Ammon's horn (tissue), 1 donor: ENCODE measurements around the gene OPA3.

Experiments
- DNase-seq: peaks from one replicate; pipeline ENCODE4 v3.0.0-alpha.2; 2016; ENCODE audit warnings: low spot score

OPA3 gene

GRCh38 chr19:45598267-45599001 lies 13.8 kb upstream of the OPA3 start:
- no peak for DNase-seq

GRCh38 chr19:45597425-45598111 lies 13.0 kb upstream of the OPA3 start:
- DNase-seq: no peak

- DNase-seq: no peak
These were observed 11.2 kb upstream of the OPA3 start for GRCh38 chr19:45595814-45596213.

GRCh38 chr19:45593520-45593919 lies 8.9 kb upstream of the OPA3 start:
- DNase-seq: no peak

- DNase-seq: no peak
These were observed 7.8 kb upstream of the OPA3 start for GRCh38 chr19:45592366-45592765.

GRCh38 chr19:45591638-45592005 lies 7.0 kb upstream of the OPA3 start:
- DNase-seq: no peak

- DNase-seq: no peak
These were observed 6.5 kb upstream of the OPA3 start for GRCh38 chr19:45591004-45591637.

GRCh38 chr19:45590300-45591003 lies 5.8 kb upstream of the OPA3 start:
- DNase-seq: no peak

- no peak for DNase-seq
These were observed 5.2 kb upstream of the OPA3 start for GRCh38 chr19:45589768-45590167.

GRCh38 chr19:45587873-45588272 lies 3.3 kb upstream of the OPA3 start:
- no peak for DNase-seq

- DNase-seq: no peak
These were observed 566 bp upstream of the OPA3 start for GRCh38 chr19:45585158-45585577.

GRCh38 chr19:45581576-45581975 lies 3.0 kb downstream of the OPA3 start:
- DNase-seq: no peak

- DNase-seq: peak; percentile 28
These were observed 5.7 kb downstream of the OPA3 start for GRCh38 chr19:45578861-45579260.

- DNase-seq: peak; percentile 17
These were observed 7.3 kb downstream of the OPA3 start for GRCh38 chr19:45577111-45577905.

GRCh38 chr19:45576682-45577081 lies 7.9 kb downstream of the OPA3 start:
- DNase-seq: no peak

GRCh38 chr19:45575216-45575615 lies 9.4 kb downstream of the OPA3 start:
- DNase-seq: no peak

GRCh38 chr19:45574526-45574925 lies 10.1 kb downstream of the OPA3 start:
- DNase-seq: no peak

- DNase-seq: no peak
These were observed 13.0 kb downstream of the OPA3 start for GRCh38 chr19:45571457-45572220.

GRCh38 chr19:45569619-45570421 lies 14.8 kb downstream of the OPA3 start:
- peak; percentile 44 for DNase-seq

GRCh38 chr19:45568732-45569131 lies 15.9 kb downstream of the OPA3 start:
- no peak for DNase-seq
